GM12891 (cell line): ENCODE measurements around the gene PPFIA3.

Experiments used
- DNase-seq: peaks from one replicate; pipeline ENCODE4 v3.0.0; 2011; ENCODE audit warnings: low spot score; ENCODE audit not compliant: insufficient read length
- FAIRE-seq: peaks from 2 replicates; lab custom pipeline; 2011; peaks lifted over from hg19 to GRCh38; lab: Jason Lieb, UNC
- PAX5 ChIP-seq: IDR thresholded peaks from 2 replicates; pipeline ENCODE4 v1.6.1; 2011; ENCODE audit warnings: low read length, moderate library complexity, mild to moderate bottlenecking; ENCODE audit not compliant: insufficient read depth, severe bottlenecking
- POLR2A ChIP-seq: IDR thresholded peaks from 2 replicates; pipeline ENCODE4 v1.6.1; 2011; ENCODE audit warnings: low read depth, low read length, control low read depth
- POLR2AphosphoS5 ChIP-seq: IDR thresholded peaks from 2 replicates; pipeline ENCODE4 v1.6.1; 2011; ENCODE audit warnings: low read depth, low read length, control low read depth
- POU2F2 ChIP-seq: IDR thresholded peaks from 2 replicates; pipeline ENCODE4 v1.6.1; 2011; ENCODE audit warnings: low read depth, mild to moderate bottlenecking, control low read depth, low read length, moderate library complexity
- SPI1 ChIP-seq: IDR thresholded peaks from 2 replicates; pipeline ENCODE4 v1.6.1; 2011; ENCODE audit warnings: low read depth, low read length, control low read depth
- TAF1 ChIP-seq: IDR thresholded peaks from 2 replicates; pipeline ENCODE4 v1.6.1; 2011; ENCODE audit warnings: low read depth, low read length, control low read depth

PPFIA3 gene

GRCh38 chr19:49182848-49183375, 63.6 kb downstream of the PPFIA3 start:
- no peak for FAIRE-seq
- no peak for TF ChIP-seq TAF1
- no peak for TF ChIP-seq SPI1
- no peak for TF ChIP-seq POU2F2
- no peak for TF ChIP-seq POLR2A
- no peak for TF ChIP-seq POLR2AphosphoS5
- TF ChIP-seq PAX5 = no peak
- no peak for DNase-seq

DNA sequence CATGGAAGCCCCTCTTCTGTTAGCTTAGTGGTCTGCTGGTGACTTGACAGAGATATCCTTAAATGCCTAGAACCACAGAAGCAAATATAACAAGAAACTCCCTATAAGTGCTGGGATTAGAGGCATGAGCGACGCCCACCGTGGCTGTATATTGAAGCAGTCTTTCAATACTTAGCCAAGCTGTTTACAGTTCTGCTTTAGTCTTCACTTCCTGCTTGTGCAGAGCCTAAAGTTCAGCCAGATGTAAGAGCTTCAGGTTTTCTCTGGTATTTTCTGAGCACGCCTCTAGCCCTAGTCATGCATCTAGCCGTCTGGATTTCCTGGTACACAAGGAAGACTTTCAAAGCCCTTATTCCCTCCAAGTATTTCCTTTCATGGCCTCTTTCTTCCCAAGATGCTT, 66.8 kb downstream of the PPFIA3 start:
- DNase-seq (no peak), FAIRE-seq (no peak)
- TF ChIP-seq SPI1 = no peak
- no peak for TF ChIP-seq POLR2A
- TF ChIP-seq POLR2AphosphoS5 = no peak
- no peak for TF ChIP-seq TAF1
- TF ChIP-seq PAX5 = no peak
- TF ChIP-seq POU2F2 = no peak

DNA sequence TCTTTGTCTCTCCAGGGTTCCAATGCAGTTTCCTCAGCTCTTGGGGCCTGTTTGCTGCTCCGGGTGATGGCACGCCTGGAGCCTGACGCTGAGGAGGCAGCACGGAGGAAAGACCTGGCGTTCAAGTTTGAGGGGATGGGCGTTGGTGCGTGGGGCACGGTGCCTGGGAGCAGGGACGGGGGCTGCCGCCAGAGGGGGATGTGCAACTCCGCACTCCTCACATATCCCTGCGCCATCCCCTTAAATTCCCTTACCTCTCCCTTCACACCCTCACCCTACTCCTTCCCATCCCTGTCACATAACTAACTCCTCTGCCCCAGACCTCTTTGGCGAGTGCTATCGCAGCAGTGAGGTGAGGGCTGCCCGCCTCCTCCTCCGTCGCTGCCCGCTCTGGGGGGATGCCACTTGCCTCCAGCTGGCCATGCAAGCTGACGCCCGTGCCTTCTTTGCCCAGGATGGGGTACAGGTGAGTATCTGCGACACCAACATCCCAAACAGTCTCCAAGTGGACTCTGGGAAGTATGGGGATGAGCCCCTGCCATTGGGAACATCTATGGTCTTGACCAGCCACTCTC, 69.4 kb downstream of the PPFIA3 start:
- DNase-seq (no peak), FAIRE-seq (no peak)
- TF ChIP-seq POLR2AphosphoS5 (no peak), PAX5 (no peak), SPI1 (no peak), POLR2A (no peak), POU2F2 (no peak), TAF1 (no peak)

GRCh38 chr19:49189259-49189658, 69.9 kb downstream of the PPFIA3 start:
- TF ChIP-seq POU2F2 = no peak
- TF ChIP-seq SPI1 = no peak
- TF ChIP-seq POLR2AphosphoS5 = no peak
- TF ChIP-seq POLR2A = no peak
- TF ChIP-seq TAF1 = no peak
- no peak for FAIRE-seq

GRCh38 chr19:49190781-49191180, 71.4 kb downstream of the PPFIA3 start:
- no peak for FAIRE-seq
- TF ChIP-seq POLR2A (no peak), POLR2AphosphoS5 (no peak), POU2F2 (no peak), PAX5 (no peak), SPI1 (no peak), TAF1 (no peak)
- DNase-seq = no peak

More at GRCh38 chr19:49189259-49189658, 69.9 kb downstream of the PPFIA3 start:
- DNase-seq = no peak

DNA sequence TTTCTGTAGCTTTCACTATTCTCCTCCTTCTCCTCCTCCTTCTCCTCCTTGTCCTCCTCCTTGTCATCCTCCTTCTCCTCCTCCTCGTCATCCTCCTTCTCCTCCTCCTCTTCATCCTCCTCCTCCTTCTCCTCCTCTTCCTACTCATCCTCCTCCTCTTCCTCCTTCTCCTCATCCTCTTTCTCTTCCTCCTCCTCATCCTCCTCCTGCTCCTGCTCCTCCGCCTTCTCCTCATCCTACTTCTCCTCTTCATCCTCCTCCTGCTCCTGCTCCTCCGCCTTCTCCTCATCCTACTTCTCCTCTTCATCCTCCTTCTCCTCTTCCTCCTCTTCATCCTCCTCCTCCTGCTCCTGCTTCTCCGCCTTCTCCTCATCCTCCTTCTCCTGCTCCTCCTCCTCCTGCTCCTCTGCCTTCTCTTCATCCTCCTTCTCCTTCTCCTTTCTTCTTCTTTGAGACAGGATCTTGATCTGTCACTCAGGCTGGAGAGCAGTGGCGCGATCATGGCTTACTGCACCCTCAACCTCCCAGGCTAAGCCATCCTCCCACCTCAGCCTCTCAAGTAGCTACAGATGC, 74.6 kb downstream of the PPFIA3 start:
- DNase-seq = no peak
- TF ChIP-seq POU2F2 (no peak), PAX5 (no peak), TAF1 (no peak), POLR2A (no peak)
- FAIRE-seq = no peak

DNA sequence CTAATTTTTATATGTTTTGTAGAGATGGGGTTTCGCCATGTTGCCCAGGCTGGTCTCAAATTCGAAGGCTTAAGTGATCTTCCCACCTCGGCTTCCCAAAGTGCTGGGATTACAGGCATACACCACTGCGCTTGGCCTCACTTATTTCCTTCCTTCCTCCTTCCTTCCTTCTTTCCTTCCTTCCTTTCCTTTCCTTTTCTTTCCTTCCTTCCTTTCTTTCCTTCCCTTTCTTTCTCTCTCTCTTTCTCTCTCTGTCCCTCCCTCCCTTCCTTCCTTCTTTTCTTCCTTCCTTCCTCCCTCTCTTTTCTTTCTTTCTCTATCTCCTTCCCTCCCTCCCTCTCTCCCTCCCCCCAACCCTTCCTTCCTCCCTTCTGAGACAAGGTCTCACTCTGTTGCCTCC, 75.1 kb downstream of the PPFIA3 start:
- TF ChIP-seq POLR2A (no peak), PAX5 (no peak), POLR2AphosphoS5 (no peak), POU2F2 (no peak)
- no peak for FAIRE-seq
- DNase-seq = no peak

- FAIRE-seq (no peak), DNase-seq (no peak)
- TF ChIP-seq POLR2A (no peak), PAX5 (no peak), POLR2AphosphoS5 (no peak), SPI1 (no peak), POU2F2 (no peak), TAF1 (no peak)
Measured at GRCh38 chr19:49196527-49197240, 77.3 kb downstream of the PPFIA3 start.

DNA sequence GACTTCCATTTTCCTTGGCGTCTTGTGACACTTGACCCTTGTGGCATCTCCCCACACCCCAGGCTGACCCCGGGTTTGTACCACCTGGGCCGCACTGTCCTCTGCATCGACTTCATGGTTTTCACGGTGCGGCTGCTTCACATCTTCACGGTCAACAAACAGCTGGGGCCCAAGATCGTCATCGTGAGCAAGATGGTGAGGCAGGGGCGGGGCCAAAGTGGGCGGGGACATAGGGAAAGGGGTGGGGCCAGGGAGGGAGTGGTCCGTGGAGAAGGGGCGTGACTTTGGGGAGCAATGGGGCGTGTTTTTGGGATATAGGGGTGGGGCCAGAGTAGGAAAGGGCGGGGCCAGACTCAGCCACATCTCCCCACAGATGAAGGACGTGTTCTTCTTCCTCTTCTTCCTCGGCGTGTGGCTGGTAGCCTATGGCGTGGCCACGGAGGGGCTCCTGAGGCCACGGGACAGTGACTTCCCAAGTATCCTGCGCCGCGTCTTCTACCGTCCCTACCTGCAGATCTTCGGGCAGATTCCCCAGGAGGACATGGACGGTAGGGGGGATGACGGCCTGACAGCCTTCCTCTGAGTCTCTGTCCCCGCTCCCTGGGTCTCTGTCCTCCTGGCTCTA, 81.0 kb downstream of the PPFIA3 start:
- FAIRE-seq = no peak
- no peak for DNase-seq
- TF ChIP-seq SPI1 = no peak
- no peak for TF ChIP-seq TAF1
- TF ChIP-seq POLR2A = no peak
- no peak for TF ChIP-seq PAX5
- no peak for TF ChIP-seq POLR2AphosphoS5
- no peak for TF ChIP-seq POU2F2
